Activated CD8-positive, alpha-beta memory T cell treated with anti-CD3 and anti-CD28 coated beads for 36 hours (primary cell): ENCODE measurements around the gene STK35. TPM values are rescaled to one million over a fixed set of nuclear protein-coding genes. Genes with fewer than 3 reads are reported as not detected.

Experiments
- CTCF ChIA-PET: fragments of 350-600 bp; sonication (Branson Sonifier 250); formaldehyde crosslinking; loops from one replicate; lab custom pipeline; 2021; ENCODE audit warnings: antibody characterized with exemption; lab: Charles Lee
- POLR2A ChIA-PET: fragments of 350-600 bp; sonication (Branson Sonifier 250); formaldehyde crosslinking; loops from one replicate; lab custom pipeline; 2021; ENCODE audit warnings: antibody characterized with exemption; lab: Charles Lee
- total RNA-seq, 2 experiments: library from RNA; stranded (reverse); gene quantifications; one replicate each; pipeline ENCODE4 v1.2.3, GENCODE V29; 2021

The STK35 gene
- 10 to 100 TPM; 20.4 to 20.7 TPM for total RNA-seq

DNA sequence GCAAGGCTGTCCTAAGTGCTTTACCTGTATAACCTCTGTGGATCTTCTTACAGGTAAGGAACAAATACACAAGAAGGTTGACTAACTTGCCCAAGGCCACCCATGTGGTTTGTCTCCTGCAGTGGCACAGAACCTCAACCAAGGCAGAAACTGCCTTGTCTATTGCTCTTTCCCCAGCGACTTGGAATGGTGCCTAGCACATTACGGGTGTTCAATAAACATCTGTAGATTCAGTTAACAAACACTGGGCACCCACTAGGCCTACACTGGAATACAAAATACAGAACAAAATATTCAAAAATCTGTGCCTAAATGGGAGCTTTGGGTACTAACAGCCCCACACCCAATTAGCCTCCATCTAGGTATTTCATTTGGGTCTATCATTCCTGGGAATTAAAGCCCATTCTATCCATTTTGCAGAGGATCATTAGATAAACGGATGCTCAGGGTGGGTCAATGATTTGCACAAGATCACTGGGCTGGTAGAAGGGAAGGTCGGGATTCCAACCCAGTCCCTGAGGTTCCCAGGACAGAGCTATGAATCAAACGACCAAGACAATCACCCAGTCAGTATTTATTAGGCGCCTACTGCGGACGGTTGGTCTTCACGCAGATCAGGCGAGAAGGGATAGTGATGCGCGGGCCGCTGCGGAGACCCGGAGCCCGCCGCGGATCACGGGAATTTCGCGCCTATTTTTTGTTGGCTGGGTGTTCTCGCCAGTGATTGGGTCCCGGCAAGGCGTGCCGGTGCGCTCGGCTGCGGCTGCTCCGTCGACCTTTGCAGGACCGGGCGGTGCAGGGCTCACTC, at the start of gene STK35:
Gene STK35 (plus strand): TSS at position 771 of the 808 bp plus-strand sequence. CDS start 55 bp downstream, outside the sequence.
- CTCF ChIA-PET: interaction anchor here (0.9 to 2.6 kb wide), 2 partner anchors 8 to 136 kb away, joined by 3 to 9 read pairs; no protein-coding TSS in a partner anchor
- POLR2A ChIA-PET: no interaction called here

DNA sequence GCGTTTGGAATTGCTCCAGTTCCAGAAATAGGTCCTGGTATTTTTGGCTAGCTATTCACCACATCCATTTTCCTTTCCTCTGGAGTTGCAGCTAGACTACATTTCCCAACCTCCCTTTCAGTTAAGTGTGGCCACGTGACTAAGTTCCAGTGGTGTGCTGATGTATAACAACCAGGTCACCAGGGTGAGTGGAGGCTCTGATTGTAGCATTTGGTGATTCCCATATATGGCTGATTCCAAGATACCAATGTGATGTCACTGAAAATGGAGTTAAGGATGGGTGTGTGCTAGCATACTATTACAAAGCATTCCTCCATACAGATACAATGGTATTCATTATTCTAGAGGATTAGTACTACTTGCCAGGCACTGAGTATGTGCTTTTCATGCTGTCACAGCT, 49.7 kb upstream of the STK35 start:
- ChIA-PET CTCF (no interaction called here), POLR2A (no interaction called here)

DNA sequence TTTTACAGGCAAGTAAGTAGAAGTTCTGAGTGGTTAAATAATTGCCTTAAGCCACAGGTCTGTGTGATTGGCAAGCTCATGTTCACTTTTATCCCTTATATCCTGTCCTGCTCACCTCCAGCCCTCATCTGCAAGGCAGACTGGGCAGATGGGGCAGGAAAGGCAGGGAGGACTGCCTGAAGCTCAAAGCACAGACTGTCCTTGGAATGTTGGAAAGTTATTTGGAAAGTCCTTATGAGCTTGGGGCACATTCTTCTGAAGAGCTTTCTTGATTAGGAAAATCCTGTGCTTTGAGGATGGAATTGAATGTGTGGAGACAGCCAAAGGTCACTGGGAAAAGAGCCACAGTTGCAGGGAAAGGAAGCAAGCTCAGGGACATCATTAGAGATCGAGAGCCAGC, 48.9 kb upstream of the STK35 start:
- ChIA-PET CTCF (no interaction called here), POLR2A (no interaction called here)

DNA sequence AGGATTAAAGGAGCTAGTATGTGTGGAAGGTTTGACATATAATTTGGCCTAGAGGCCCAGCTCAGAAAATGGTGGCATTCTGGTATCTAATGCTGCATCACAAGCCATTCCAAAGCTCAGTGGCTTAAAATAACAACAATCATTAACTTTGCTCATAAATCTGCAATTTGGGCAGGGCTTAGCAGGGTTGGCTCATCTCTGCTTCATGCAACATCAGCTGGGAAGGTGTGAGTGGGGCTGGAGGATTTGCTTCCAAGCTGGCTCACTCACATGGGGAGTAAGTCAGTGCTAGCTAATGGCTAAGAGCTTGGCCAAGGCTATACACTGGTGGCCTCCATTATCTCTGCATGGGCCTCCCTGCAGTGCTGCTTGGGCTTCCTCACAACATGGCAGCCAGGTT, 48.0 kb upstream of the STK35 start:
- POLR2A ChIA-PET: no interaction called here
- CTCF ChIA-PET: no interaction called here

DNA sequence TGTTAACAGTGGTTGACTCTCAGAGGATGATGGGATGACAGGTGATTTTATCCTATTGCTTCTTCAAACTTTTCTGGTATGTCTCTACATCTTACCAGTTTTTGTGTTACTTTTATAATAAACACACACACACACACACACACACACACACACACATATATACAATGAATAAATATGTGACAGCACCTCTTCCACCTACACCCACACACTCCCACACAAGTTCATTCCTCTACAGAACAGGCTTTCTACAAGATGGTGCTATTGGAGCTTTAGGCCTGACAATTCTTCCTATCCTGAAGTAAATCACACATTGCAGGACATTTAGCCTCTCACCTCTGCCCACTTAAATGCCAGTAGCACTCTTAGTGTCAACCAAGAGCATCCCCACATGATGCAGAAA, 46.7 kb upstream of the STK35 start:
- POLR2A ChIA-PET: no interaction called here
- CTCF ChIA-PET: no interaction called here

DNA sequence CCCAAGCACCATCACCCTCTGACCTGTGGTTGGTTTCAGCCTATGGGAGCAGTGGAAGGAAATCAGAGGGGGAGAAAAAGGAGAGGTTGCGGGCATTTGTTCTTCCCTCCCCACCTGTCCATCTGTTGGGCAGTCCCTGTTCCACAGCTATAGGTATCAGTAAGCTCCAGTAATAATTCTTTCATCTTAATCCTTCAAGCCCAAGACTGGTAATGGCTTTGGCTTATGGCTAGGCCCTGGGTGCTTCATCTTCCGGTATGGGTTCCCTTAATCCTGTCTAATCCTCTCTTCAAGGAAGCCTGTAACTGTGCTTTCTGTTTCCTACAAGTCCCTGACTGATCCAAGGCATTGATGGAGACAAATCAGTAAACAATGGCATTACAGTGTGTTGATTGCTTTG, 42.2 kb upstream of the STK35 start:
- ChIA-PET CTCF (no interaction called here), POLR2A (no interaction called here)

DNA sequence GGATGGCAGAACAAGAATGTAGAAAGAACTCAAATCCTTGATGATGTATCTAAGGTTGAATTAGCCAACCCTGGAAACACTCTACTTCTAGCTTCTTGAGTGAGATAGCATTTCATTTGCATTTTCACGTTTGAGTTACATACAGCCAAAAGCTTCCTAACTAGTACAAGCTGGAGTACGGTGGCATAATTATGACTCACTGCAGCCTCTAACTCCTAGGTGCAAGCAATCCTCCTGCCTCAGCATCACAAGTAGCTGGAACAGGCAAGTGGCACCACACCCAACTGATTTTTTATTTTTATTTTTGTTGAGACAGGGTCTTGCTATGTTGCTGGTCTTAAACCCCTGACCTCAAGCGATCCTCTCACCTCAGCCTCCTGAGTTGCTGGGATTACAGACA, 36.5 kb upstream of the STK35 start:
- ChIA-PET POLR2A (no interaction called here), CTCF (no interaction called here)

DNA sequence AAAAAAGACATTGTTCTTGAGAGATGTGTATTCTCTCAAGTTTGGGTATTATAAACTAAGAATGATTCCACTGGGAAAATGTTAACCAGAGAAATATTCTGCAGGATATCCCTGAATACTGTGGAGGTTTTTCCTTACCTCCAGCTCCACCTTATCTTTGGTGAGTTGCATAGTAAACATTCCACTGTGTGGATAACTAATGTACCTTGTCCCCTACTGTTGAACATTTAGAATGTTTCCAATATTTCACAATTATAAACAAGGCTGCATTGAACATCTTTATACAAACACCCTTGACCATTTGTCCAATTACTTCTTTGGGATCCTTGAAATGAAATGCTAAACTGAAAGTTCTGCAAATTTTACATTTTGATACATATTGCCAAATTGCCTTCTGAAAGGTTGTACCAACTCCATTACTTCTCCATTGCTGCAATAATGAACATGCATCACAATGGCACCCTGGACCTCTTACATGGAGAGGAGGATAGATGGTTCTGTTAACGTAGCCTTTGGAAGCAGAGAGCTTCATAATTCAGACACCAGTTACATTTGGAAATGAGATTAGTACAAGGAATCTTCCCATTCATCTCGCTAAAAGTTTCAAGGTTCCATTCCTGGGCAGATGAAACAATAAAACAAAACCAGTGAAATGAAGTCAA, 35.0 kb upstream of the STK35 start:
- POLR2A ChIA-PET: no interaction called here
- CTCF ChIA-PET: interaction anchor here (1.0 kb wide), 1 partner anchor 106 kb away, joined by 3 read pairs; no protein-coding TSS in a partner anchor

DNA sequence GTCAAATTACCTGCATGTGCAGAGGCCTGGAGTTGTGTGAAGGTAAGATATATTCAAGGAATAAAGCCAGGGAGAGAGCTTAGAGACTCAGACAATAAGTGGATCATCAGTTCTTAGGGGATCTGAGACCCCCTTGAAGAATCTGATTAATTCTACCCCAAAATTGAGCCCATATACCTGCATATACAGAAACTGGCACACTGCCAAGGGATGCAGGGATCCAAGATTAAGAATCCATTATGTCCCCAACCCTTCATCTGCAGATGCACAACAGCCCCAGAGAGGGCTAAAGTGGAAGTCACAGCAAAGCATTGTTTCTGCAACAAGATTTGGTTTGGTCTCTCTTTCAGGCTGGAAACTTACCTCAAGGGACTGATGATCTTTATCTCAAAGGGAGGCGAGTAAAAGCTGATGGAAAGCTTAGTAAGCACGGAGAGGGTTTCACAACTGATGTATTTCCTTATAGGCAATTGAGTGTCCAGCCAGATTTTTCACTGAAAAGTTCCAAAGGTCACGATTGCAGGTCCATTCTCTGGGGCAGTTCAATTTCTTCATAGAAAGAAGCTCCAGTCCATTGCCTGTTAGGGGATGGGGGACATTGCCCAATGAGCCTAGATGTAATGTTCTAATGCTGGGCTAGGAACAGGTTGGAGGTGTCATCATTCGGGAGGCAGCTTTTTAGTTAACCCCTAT, 20.9 kb upstream of the STK35 start:
- ChIA-PET CTCF (no interaction called here), POLR2A (no interaction called here)

DNA sequence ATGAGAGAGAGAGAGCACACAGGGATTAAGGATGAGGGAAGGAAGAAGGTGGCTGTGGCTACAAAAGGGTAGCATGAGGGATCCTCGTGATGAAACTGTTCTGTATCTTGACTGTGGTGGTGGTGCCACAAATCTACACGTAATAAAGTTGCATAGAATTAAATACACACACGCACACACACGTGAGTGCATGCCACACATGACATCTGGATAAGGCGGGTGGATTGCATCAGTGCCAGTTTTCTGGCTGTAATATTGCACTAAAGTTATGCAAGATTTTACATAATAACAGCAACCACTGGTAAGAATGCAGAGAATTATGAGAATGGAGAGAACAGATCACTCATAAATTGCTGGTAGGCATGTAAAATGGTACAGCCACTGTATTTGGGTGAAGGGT, 16.9 kb upstream of the STK35 start:
- CTCF ChIA-PET: no interaction called here
- POLR2A ChIA-PET: no interaction called here

DNA sequence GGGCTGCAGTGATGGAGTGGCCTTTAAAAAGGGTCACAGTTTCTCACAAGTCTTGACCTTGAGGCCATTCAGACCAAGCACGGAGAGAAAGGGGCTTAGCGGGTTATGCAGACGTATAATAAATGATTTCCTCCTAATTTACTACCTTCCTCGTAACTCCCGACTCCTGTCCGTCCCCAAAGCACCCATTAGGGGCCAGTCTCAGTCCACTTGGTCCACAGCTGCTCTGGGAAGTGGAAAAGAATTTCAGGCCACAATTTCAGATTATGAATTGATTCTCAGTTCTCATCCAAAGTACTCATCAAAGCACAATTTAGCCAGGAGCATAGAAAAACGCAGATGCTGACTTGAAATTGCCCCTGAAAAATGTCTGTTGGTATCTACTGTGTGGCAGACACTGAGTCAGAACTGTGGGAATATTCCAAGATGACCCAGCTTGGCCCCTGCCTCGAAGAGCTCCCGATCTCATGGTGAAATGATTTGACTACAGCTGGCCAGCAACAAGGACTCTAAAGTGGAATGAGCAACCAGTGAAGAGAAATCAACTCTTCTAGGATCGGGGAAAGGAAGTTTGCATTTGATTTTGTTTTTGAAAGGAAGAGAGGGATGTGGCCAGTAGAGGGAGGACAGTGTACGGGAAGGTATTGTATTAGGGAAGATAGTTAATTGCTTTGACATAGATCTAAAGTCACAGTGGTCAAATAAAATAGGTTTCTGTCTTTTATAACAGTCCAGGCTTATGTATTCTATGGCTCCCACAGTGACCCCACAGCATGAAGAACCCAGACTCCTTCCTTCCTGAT, 15.2 kb upstream of the STK35 start:
- ChIA-PET CTCF (no interaction called here), POLR2A (no interaction called here)

DNA sequence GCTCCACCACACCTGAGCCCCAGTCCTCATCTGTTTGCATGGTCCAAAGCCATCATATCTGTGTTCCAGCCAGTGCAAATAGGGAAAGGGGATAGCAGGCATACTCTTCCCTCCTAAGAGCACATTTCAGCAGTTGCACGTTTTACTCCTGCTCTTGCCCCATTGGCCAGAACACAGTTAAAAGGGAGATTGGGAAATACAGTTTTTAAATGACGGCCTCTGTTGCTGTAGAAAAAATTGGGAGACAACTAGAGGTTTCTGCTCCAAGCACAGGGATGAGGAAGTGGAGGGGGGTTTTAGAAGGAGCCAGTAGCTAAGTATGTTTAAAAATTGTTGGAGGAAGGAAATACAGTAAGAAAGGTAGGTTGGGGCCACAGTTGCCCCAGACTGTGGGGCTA, 14.6 kb upstream of the STK35 start:
- ChIA-PET POLR2A (no interaction called here), CTCF (no interaction called here)

DNA sequence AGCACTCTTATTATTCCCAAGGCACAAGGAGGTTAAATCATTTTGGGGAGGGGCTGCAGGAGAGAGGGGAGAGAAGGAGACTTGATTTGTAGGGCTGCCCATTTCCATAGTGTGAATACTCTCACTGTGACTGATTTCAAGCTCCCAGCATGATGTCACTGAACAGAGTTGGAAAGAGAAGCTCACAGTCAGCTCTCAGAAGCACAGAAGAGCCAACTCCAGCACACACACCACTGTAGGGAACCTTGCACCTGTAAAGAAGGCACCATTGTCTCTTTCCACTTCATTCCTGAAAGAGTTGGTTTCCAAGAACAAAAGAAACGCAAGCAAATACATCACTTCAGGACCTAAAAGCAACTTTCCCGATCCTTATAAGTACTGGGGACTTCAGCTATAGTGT, 12.7 kb upstream of the STK35 start:
- POLR2A ChIA-PET: interaction anchor here (0.6 kb wide), 1 partner anchor 70 kb away, joined by 12 read pairs; no protein-coding TSS in a partner anchor
- CTCF ChIA-PET: no interaction called here

DNA sequence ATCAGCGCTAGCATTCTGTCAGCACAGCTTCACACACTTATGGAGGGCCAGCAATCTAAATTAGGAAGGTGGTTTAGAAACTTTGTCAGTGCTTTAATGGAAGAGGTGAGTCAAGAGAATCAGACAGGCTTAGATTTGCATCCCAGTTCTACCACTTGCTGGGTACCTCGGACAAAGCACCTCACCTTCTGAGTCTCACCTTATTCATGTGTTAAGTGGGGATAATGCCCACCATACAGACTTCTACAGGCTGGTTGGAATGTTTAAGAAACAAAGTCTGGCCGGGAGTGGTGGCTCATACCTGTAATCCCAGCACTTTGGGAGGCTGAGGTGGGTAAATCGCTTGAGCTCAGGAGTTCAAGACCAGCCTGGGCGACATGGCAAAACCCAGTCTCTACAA, 12.2 kb upstream of the STK35 start:
- ChIA-PET CTCF (no interaction called here), POLR2A (interaction anchor here (0.7 kb wide), 1 partner anchor 42 kb away, joined by 3 read pairs; no protein-coding TSS in a partner anchor)

DNA sequence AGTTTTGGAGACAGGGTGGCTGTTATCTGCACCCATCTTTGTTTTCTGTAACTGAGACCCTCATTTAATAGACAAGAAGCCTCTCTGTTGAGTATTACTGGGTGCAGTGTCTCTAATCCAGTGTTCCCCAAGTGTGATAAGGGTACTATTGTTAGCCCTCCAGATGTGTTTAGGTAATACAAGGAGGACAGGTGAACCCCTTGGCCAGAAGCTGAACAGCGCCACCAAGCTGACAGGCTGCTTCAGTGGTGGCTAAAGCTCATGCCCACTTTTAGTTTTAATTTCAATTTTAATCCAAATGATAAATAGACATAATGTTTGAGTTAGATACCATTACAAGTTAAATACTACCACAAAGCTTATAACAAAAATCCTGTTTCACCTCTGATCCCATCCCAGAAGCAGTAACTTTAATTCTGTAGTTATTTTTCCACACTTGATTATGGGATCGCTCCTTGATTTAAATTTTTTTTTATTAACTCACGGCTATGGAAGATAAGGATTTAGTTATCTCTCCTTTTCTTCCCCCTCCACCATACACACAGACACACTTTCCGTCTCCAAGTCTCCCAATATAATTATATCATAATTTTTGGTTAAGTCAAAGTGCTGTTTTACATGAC, 8.4 kb upstream of the STK35 start:
- ChIA-PET CTCF (interaction anchor here (0.9 to 1.3 kb wide), 2 partner anchors 8 to 39 kb away, joined by 3 to 4 read pairs; partner anchors contain the start of gene STK35), POLR2A (no interaction called here)

DNA sequence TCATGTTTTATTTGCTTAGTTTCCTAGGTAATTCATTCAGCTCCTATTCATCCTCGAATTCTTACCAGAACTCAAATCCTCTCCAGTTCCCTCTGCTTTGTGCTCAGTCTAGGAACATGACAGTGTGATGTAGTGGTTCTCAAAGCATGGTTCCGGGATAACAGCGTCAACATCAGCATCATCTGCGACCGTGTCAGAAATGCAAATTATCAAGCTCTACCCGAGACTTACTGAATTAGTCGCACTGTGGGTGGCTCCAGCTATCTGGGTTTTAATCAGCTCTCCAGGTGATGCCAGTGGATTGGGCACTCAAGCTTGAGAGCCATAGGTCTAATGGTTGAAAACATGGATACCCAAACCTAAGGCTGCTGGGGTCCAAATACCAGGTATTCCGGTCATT, 7.7 kb upstream of the STK35 start:
- CTCF ChIA-PET: interaction anchor here (0.9 to 1.3 kb wide), 2 partner anchors 7 to 38 kb away, joined by 3 to 4 read pairs; partner anchors contain the start of gene STK35
- POLR2A ChIA-PET: no interaction called here

DNA sequence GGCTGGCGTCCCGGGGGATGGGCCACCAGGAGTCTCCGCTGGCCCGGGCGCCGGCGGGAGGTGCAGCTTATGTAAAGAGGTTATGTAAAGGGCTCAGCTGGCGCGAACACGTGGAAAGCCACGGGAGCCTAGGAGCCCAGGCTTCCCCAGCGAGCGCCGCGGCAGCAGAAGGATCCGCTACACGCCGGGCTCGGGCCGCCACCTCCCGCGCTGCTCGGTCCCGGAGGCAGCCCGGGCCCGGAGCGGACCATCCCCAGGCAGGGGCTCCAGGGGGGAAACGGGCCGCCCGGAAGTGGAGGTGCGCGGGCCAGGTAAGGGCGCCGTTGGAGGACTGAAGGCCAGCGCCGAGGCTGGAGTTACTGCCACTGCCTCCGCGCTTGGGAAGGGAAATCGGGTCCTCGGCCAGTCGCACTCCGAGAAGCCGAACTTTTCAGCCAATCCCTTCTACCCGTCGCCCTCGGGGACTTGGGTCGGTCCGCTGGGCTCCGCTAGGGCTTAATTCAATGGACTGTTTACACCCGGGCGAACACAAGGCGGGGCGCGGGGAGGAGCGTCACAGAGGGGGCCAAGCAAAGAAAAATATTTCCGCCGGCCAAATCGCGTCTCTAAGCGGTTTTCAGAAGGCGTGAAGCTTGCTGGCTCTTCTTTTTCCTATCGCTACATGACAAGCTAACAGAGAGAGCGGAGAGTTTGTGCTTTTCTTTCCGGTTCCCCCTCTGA, 398 bp downstream of the STK35 start:
- POLR2A ChIA-PET: interaction anchor here (1.8 kb wide), 1 partner anchor 18 kb away, joined by 8 read pairs; no protein-coding TSS in a partner anchor
- CTCF ChIA-PET: interaction anchor here (0.9 to 2.6 kb wide), 2 partner anchors 9 to 136 kb away, joined by 3 to 9 read pairs; no protein-coding TSS in a partner anchor
